ENCODE results near the gene ZNF691. TPM values are rescaled to one million over a fixed set of nuclear protein-coding genes. Genes with fewer than 3 reads are reported as not detected.
"Not testable (repeated sequence)": the region's sequence is repeated elsewhere in the genome, so short reads cannot be mapped to it uniquely, and the experiment has no call there.

Gene ZNF691
- total RNA-seq: 10.6 TPM

- peak; percentile 96 for DNase-seq (ENCODE audit: low spot score)
Measured at GRCh38 chr1:42846257-42847110, at the start of gene ZNF691. Gene ZNF691 (plus strand): TSS chr1:42846613. CDS start chr1:42849659, 3,046 bp downstream.

DNA sequence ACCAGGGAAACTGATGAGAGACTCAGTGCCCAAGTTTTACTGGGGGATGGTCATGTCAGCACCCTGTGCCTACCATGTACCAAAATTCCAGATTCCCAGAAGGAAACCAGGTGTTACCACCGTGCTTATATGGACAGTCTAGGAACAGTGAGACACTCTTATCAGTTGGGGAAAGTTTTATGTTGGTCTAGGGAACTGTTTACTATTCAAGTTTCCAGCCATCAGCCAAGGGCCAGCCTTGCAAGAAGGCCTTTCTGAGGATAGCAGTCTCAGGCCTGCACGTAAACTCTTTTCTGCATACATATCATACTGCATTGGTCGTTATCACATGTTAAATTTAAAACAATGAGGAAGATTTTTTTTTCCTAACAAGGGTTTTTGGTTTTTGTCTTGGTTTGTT is 49.0 kb upstream of the ZNF691 start:
- DNase-seq (ENCODE audit: low spot score): no peak

DNA sequence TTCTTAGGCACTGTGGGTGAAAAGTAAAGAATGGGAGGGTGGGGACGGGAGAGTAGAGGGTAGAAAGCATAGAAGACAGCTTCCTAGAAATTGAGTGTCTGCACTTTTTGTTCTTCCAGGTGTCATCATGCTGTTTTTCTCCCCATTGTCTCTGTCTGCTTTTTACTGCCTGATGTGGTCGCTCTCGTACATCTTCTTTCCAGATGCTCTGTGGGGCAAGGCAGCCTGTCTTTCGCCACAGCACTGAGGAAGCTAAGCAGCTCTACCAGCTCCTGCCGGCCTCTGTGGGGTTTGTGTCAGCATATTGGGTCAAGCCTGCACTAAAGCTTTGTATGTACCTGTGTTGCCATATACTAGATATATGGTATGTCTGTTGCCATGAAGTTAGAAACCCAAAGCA is 48.4 kb upstream of the ZNF691 start:
- DNase-seq (ENCODE audit: low spot score): no peak

GRCh38 chr1:42801832-42802473 is 44.5 kb upstream of the ZNF691 start:
- DNase-seq (ENCODE audit: low spot score): no peak

DNA sequence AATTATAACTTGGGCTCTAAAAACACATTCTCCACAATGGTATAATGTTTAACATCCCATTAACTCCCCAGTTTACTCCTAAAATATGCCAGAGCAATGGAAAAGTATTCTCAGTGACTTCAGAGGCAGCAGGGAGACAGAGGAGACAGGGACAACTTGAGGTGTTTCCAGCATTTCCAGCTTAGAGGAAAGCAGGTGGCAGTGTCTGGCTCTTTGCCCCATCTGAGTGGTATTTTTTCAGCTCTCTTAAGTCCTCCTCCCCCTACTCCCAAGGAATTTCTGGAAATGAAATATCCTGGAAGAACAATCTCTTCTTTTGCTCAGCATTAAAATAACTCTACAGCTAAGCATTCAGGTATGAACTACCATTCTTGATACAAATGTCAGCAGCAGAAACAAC is 40.2 kb upstream of the ZNF691 start:
- no peak for DNase-seq (ENCODE audit: low spot score)

DNA sequence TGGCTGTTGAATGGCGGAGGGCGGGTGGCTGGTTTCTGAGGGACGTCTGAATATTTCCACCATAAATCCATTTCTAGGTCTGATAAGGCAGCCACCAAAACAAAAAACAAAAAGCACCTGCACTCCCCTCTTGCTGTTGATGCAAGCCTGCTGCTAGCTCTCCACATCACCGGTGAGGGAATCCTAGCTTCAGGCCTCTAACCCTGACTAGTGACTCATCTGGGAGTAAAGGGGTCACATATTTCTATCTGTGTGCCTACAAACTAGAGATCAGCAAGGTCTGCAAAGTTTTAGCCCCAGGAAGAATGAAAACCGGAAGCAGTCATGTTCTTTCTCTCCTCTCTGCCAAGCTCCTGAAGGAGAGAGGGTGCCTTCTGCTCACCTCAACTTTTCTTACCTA is 39.8 kb upstream of the ZNF691 start:
- DNase-seq (ENCODE audit: low spot score): no peak

DNA sequence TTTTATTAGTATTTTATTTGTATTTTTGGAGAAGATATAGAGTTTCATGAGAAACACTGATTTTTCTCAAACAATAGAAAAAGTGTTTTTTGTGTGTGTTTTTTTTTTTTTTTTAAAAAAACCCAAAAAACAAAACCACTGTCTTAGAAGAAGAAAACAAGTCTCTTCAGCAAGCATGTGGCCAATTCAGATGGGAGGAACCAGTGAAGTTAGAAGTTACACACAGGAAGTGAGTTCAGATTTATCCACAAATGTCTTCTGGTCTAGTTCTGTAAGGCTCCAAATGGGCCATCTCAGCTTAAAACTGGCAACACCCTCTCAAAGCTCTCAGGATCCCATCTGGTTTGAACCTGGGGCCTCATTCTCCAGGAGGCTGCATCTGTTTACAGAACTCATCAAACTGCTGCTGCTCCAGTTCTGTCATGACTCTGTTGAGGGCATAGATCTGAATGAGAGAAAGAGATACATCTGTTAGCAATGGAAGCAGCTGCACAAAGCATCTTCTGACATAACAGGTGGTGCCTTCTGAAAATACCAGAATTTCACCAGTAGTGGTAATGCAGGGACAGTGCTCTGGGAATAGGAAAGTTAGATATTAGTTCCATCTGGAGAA is 39.3 kb upstream of the ZNF691 start:
- no peak for DNase-seq (ENCODE audit: low spot score)

- not testable (repeated sequence) for DNase-seq (ENCODE audit: low spot score)
Measured at GRCh38 chr1:42814815-42815214, 31.6 kb upstream of the ZNF691 start.

DNA sequence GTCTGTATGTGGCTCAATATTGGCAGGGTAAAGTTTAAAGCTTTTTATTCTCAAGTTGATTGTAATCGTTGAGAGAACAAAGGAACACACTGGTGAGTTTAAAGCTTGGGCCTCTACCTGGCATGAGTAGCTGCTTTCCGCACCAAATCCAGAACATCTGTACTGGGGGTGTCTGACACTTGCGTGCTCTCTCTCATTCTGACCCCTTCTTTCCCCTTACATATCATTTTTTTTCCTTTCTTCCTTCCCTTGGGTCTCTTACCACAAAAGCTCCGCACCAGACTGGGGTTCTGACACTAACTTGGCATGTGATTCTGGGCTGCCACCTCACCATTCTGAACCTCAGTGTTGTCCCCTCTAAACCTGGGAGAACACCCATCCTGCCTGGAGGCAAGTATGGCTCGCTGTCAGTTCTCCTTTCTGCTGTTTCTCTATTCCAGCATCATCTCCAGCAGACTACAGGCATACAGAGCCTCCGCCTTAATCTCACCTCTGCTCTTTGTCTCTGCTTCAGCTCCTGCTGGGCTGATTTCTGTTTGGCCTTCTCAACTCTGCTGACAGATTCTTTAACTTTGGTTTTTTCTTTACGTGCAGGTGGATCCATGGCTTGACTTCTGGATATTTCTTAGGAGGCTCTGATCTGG is 30.4 kb upstream of the ZNF691 start:
- no peak for DNase-seq (ENCODE audit: low spot score)

- peak; percentile 95 for DNase-seq (ENCODE audit: low spot score)
Measured at GRCh38 chr1:42816585-42817439, 29.6 kb upstream of the ZNF691 start, which contains the start of the genes ERMAP and SVBP. Gene ERMAP (plus strand): TSS chr1:42817122. CDS start chr1:42830449, 13,327 bp downstream. Gene SVBP (minus strand): TSS chr1:42817397. CDS start chr1:42816544, 853 bp downstream.

DNA sequence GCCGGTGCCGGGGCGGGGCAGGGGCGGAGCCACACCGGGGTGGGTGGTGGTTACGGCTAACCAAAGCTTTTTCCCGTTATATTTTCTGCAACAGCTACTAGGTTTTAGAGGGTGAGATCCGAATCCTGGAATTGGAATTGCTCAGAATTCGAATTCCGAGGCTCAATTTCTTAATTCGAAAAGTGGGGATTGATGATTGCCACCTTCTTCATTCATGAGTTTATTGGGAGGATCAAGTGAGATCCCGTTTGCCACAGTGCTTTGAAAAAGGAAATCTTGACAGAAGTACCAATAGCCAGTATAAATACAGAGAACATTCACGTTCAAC is 29.0 kb upstream of the ZNF691 start:
- no peak for DNase-seq (ENCODE audit: low spot score)

- no peak for DNase-seq (ENCODE audit: low spot score)
Measured at GRCh38 chr1:42817976-42818375, 28.4 kb upstream of the ZNF691 start.

DNA sequence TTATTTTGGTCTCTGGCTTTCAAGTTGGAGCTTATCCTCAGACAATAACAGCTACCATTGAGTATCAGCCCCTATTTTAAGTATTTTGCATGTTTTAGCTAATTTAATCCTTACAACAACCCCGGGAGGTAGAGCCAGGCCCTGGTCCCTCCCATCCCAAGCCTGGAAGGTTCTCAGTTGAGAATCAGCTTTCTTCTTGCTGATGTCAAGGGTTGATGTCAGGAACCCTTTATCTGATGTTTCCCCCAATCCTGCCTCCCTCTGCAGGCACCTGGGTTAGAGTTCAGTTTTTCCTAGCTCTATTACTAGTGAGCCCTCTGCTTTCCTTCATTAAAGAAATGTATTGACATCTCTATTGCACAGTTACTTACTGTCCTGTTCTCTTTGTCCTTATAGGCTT is 25.6 kb upstream of the ZNF691 start:
- DNase-seq (ENCODE audit: low spot score): no peak

DNA sequence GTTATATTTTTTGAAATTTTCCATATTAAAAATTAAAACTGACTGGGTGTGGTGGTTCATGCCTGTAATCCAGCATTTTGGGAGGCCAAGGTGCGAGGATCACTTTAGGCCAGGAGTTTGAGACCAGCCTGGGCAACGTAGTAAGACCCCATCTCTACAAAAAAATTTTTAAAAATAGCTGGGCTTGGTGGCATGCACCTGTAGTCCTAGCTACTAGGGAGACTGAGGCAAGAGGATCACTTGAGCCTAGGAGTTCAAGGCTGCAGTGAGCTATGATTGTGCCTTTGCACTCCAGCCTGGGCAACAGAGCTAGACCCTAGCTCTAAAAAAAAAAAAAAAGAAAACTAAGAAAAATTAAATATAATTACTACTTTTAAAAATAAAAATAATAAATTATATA is 24.7 kb upstream of the ZNF691 start:
- DNase-seq (ENCODE audit: low spot score): no peak

GRCh38 chr1:42822800-42823392 is 23.5 kb upstream of the ZNF691 start:
- no peak for DNase-seq (ENCODE audit: low spot score)

- DNase-seq (ENCODE audit: low spot score): no peak
Measured at GRCh38 chr1:42824481-42825035, 21.9 kb upstream of the ZNF691 start.

GRCh38 chr1:42825036-42825851 is 21.2 kb upstream of the ZNF691 start:
- no peak for DNase-seq (ENCODE audit: low spot score)

- no peak for DNase-seq (ENCODE audit: low spot score)
Measured at GRCh38 chr1:42830631-42831030, 15.8 kb upstream of the ZNF691 start.

- DNase-seq (ENCODE audit: low spot score): no peak
Measured at GRCh38 chr1:42831273-42831672, 15.1 kb upstream of the ZNF691 start.
